Fibroblast of villous mesenchyme (primary cell): ENCODE results near the gene TKFC. TPM values are rescaled to one million over a fixed set of nuclear protein-coding genes. Genes with fewer than 3 reads are reported as not detected.

Experiments used
- DNase-seq: peaks from one replicate; pipeline ENCODE4 v3.0.0-alpha.2; 2010; ENCODE audit warnings: low read depth
- H3K4me3 ChIP-seq: 2 replicates; pipeline ENCODE4 v1.5.1; 2011; ENCODE audit warnings: low read depth, mild to moderate bottlenecking, low read length
- CTCF ChIP-seq: IDR thresholded peaks from 2 replicates; pipeline ENCODE4 v1.5.1; 2012; ENCODE audit warnings: low read depth, mild to moderate bottlenecking, low read length; ENCODE audit not compliant: insufficient read depth
- total RNA-seq: library from RNA; depleted of rRNA; stranded (reverse); fragments of >200 nt; gene quantifications from 2 replicates; pipeline ENCODE4 v1.2.3, GENCODE V29; 2012

Gene TKFC
- total RNA-seq, 1 donor, result 23.7 TPM

- no peak overlapping the region for H3K4me3 ChIP-seq
- no peak for TF ChIP-seq CTCF
- no peak for DNase-seq
Measured at GRCh38 chr11:61302550-61302949, 30.5 kb upstream of the TKFC start.

DNA sequence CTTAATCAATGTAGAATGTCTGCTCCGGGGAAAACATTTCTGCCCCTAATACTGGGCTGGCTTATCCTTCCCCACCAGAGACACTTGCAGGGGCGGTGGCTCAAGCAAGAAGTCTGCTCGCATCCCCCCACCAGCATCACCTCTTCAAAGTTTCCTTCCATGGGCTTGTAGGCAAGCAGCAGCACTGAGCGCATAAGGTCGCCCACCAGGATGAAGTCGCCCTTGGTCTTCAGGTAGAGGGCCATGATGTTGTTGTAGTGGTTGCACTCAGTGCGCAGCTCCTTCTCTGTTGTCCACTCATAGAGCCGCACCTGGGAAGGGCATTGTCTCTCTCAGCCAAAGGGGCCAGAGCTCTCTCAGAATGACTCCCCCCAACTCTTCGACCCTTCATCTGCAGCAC lies 29.3 kb upstream of the TKFC start:
- no peak for DNase-seq
- H3K4me3 ChIP-seq, result no peak overlapping the region
- TF ChIP-seq CTCF, result no peak

DNA sequence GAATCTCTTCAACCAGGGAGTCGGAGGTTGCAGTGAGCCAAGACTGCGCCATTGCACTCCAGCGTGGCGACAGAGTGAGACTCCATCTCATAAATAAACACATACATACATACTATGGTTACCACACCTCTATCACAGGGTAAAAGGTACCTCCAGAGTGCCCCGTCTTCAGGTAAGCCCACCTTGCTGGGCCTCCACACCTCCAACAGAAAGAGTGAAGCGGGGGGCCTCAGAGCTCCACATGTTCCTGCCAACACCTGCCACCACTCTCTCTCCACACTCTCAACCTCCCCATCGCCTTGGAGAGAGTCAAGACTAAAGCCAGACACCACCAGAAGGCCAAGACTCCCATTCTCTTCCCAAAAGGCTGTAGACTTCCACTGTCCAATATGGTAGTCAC lies 27.6 kb upstream of the TKFC start:
- no peak for TF ChIP-seq CTCF
- no peak overlapping the region for H3K4me3 ChIP-seq
- DNase-seq, result no peak

DNA sequence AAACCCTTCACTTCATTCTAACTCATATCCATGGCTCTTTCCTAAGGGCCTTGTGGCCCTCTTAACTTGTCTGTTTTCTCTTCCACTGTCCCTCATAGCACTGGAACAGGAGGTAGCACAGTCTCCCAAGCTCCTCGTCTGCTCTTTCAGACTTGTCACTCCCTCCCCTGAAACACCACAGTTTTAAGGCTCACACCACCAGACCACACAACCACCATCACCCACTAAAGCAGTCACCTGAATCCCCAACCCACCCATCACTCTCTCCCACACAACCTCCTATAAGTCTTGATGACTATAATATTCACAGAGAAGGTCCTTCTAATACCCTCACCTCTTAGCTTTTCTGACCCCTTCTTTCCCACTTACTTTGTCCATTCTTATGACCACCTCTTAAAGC lies 26.8 kb upstream of the TKFC start:
- H3K4me3 ChIP-seq, result no peak overlapping the region
- no peak for TF ChIP-seq CTCF
- DNase-seq, result no peak

GRCh38 chr11:61307354-61307753 lies 25.7 kb upstream of the TKFC start:
- TF ChIP-seq CTCF, result no peak
- H3K4me3 ChIP-seq, result no peak overlapping the region
- no peak for DNase-seq

DNA sequence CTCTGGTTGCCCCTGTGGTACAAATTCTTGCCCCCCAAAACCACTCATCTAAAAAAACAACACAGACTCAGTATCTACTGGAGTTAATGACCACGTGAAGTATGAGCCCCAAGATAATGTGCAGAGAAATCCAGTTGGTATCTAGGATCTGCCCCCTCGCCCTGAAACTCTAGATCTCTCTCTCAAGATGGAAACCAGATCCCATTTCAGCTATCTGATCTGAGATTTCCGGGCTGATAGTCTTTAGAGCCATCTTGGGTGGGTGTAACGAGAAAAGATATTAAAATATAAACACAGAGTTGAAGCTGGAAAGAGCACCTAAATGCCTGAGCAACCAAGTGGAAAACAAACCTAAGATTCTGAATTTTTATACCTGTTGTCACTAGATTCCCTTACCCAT lies 23.9 kb upstream of the TKFC start:
- no peak for DNase-seq
- no peak overlapping the region for H3K4me3 ChIP-seq
- no peak for TF ChIP-seq CTCF

GRCh38 chr11:61309739-61310138 lies 23.3 kb upstream of the TKFC start:
- H3K4me3 ChIP-seq, result no peak overlapping the region
- no peak for DNase-seq
- no peak for TF ChIP-seq CTCF
